Panc1 (cell line): ENCODE measurements around the gene ZNF566. TPM values are rescaled to one million over a fixed set of nuclear protein-coding genes. Genes with fewer than 3 reads are reported as not detected.

Source experiments
- ATAC-seq: fragments of 200-7000 bp; cut with Tn5 transposase; 2 replicates; pipeline ENCODE4 v1.9.1; 2020; ENCODE audit warnings: mild to moderate bottlenecking, moderate library complexity
- BruUV-seq: library from RNA; stranded (reverse); fragments of 400-500 nt; replicated peaks from 2 replicates; lab custom pipeline; 2021; lab: Mats Ljungman, UMichigan
- CTCF ChIA-PET: fragments of 300-600 bp; sonication (Branson Sonifier 250); formaldehyde crosslinking; loops from one replicate; lab custom pipeline; 2022; ENCODE audit warnings: antibody characterized with exemption; lab: Charles Lee
- POLR2A ChIA-PET: fragments of 300-600 bp; sonication (Branson Sonifier 250); formaldehyde crosslinking; loops from one replicate; lab custom pipeline; 2022; ENCODE audit warnings: antibody characterized with exemption; lab: Charles Lee
- DNase-seq: peaks from one replicate; pipeline ENCODE4 v3.0.0-alpha.2; 2010; ENCODE audit warnings: low read depth, low spot score
- H3K27ac ChIP-seq: 2 replicates; pipeline ENCODE4 v1.5.1; 2011; ENCODE audit warnings: mild to moderate bottlenecking, low read length, inconsistent platforms
- H3K27me3 ChIP-seq: fragments of 200-500 bp; sonication (Bioruptor generic); 2 replicates; pipeline ENCODE4 v1.6.0; 2014; ENCODE audit warnings: low read length, inconsistent platforms; ENCODE audit not compliant: control insufficient read depth, insufficient read depth
- H3K36me3 ChIP-seq: fragments of 200-500 bp; sonication (Bioruptor generic); 2 replicates; pipeline ENCODE4 v1.5.1; 2014; ENCODE audit warnings: inconsistent platforms, mild to moderate bottlenecking, low read length, moderate library complexity; ENCODE audit not compliant: control insufficient read depth, insufficient read depth
- H3K4me1 ChIP-seq: 2 replicates; pipeline ENCODE4 v1.5.1; 2011; ENCODE audit warnings: inconsistent platforms, mild to moderate bottlenecking, low read length, moderate library complexity; ENCODE audit not compliant: control insufficient read depth, insufficient read depth
- H3K4me3 ChIP-seq, 2 experiments: 2 replicates each; pipeline ENCODE4 v1.5.1; 2011 to 2012; ENCODE audit warnings: low read depth in 2 of 2, low read length in 2 of 2, mild to moderate bottlenecking in 2 of 2, inconsistent platforms in 1 of 2, moderate library complexity in 1 of 2
- H3K9me3 ChIP-seq: fragments of 200-500 bp; sonication (Bioruptor generic); 2 replicates; pipeline ENCODE4 v1.5.1; 2014; ENCODE audit warnings: low read depth, mild to moderate bottlenecking, inconsistent platforms, low read length, moderate library complexity; ENCODE audit not compliant: control insufficient read depth, insufficient read depth
- CTCF ChIP-seq: fragments of 450-650 bp; IDR thresholded peaks from 2 replicates; pipeline ENCODE4 v1.5.1; 2017; ENCODE audit warnings: mild to moderate bottlenecking
- POLR2AphosphoS5 ChIP-seq: IDR thresholded peaks from 2 replicates; pipeline ENCODE4 v1.6.1; 2012; ENCODE audit warnings: mild to moderate bottlenecking, low read depth, low read length, moderate library complexity
- REST ChIP-seq, 2 experiments: IDR thresholded peaks; 2 replicates each; pipeline ENCODE4 v1.6.1; 2011 to 2012; ENCODE audit warnings: low read depth in 2 of 2, control low read depth in 1 of 2, low read length in 1 of 2, mild to moderate bottlenecking in 1 of 2, moderate library complexity in 1 of 2; ENCODE audit not compliant: insufficient read depth in 1 of 2
- SIN3A ChIP-seq: IDR thresholded peaks from 2 replicates; pipeline ENCODE4 v1.6.1; 2012; ENCODE audit warnings: low read depth, mild to moderate bottlenecking, low read length, moderate library complexity, borderline replicate concordance; ENCODE audit not compliant: insufficient read depth
- TCF7L2 ChIP-seq: IDR thresholded peaks from 2 replicates; pipeline ENCODE4 v1.6.1; 2011; ENCODE audit warnings: mild to moderate bottlenecking, low read depth, low read length, inconsistent platforms
- in situ Hi-C: cut with HindIII; loops from 2 replicates; pipeline ENCODE4 v1.10.0; 2016; ENCODE audit warnings: low sequenced_read_pairs, low pct_unique_long_range_greater_than_20kb
- intact Hi-C: fragments of 100-400 bp; cut with micrococcal nuclease; formaldehyde crosslinking; loops from one replicate; pipeline ENCODE4 v1.10.0; 2022; ENCODE audit not compliant: unreplicated experiment
- total RNA-seq: library from RNA; stranded (reverse); gene quantifications from one replicate; pipeline ENCODE4 v1.2.1, GENCODE V29; 2021; ENCODE audit not compliant: unreplicated experiment

Gene ZNF566
- total RNA-seq, 1 experiment from 2014 or later, result 19.5 TPM

- ATAC-seq (no peak), DNase-seq (no peak)
- TF ChIP-seq TCF7L2 (no peak), REST (IDR thresholded peaks at IDR 0.05; ENCODE audit: insufficient read depth in 1 of 2, low read depth in 2 of 2, low read length in 1 of 2) (no peak), CTCF (no peak), POLR2AphosphoS5 (no peak), SIN3A (no peak)
- Histone ChIP-seq H3K4me3 (no peak overlapping the region), H3K36me3 (no peaks in the 10 kb centered on the region), H3K4me1 (no peaks in the 10 kb centered on the region), H3K27me3 (no peaks in the 10 kb centered on the region), H3K9me3 (no peaks in the 10 kb centered on the region), H3K27ac (no peak overlapping the region)
- in situ Hi-C loops, result no loop called here
- BruUV-seq, result no TSS peak
- intact Hi-C loops, result no loop called here
- ChIA-PET CTCF (interaction anchor here (0.6 kb wide), 1 partner anchor 70 kb away, joined by 3 read pairs; no protein-coding TSS in a partner anchor), POLR2A (interaction anchor here (0.6 kb wide), 1 partner anchor 165 kb away, joined by 3 read pairs; no protein-coding TSS in a partner anchor)
These were observed 67.4 kb downstream of the ZNF566 start for GRCh38 chr19:36421749-36422481.

- in situ Hi-C loops (no loop called here), intact Hi-C loops (no loop called here)
- H3K27ac ChIP-seq, result no peak overlapping the region
- DNase-seq, result no peak
- no peaks in the 10 kb centered on the region for H3K36me3 ChIP-seq
- CTCF ChIA-PET, result interaction anchor here (0.6 kb wide), 1 partner anchor 71 kb away, joined by 3 read pairs; no protein-coding TSS in a partner anchor
- ATAC-seq, result no peak
- no peak overlapping the region for H3K4me3 ChIP-seq
- no peaks in the 10 kb centered on the region for H3K27me3 ChIP-seq
- H3K9me3 ChIP-seq, result no peaks in the 10 kb centered on the region; the same call in 1 of the 2 replicates
- POLR2A ChIA-PET, result interaction anchor here (0.8 kb wide), 1 partner anchor 20 kb away, joined by 5 read pairs; no protein-coding TSS in a partner anchor
- TF ChIP-seq POLR2AphosphoS5, result no peak
- TF ChIP-seq REST (IDR thresholded peaks at IDR 0.05; ENCODE audit: insufficient read depth in 1 of 2, low read depth in 2 of 2, low read length in 1 of 2), result no peak
- no peak for TF ChIP-seq SIN3A
- TF ChIP-seq CTCF, result no peak
- TF ChIP-seq TCF7L2, result no peak
- BruUV-seq, result no TSS peak
- no peaks in the 10 kb centered on the region for H3K4me1 ChIP-seq
These were observed 68.2 kb downstream of the ZNF566 start for GRCh38 chr19:36420961-36421748.
